NCI-H2029 treated with DMSO at 0.1 percent for 48 hours (cell line): ENCODE results near the gene LRCH4.

Experiments used
- DNase-seq: peaks from one replicate; lab custom pipeline; 2025; lab: John Stamatoyannopoulos, UW

LRCH4 gene

GRCh38 chr7:100585511-100586265 lies at the start of gene LRCH4:
Gene LRCH4, minus strand, starts transcription at chr7:100586129. Its CDS starts 29 bp downstream, at chr7:100586100.
- peak; percentile 46 for DNase-seq

GRCh38 chr7:100632951-100633717 lies 47.2 kb upstream of the LRCH4 start:
- DNase-seq: no peak

GRCh38 chr7:100630066-100630465 lies 44.1 kb upstream of the LRCH4 start:
- DNase-seq: no peak

GRCh38 chr7:100629117-100629716 lies 43.3 kb upstream of the LRCH4 start:
- no peak for DNase-seq

GRCh38 chr7:100627238-100627549 lies 41.3 kb upstream of the LRCH4 start:
- DNase-seq: no peak

GRCh38 chr7:100626530-100627237 lies 40.8 kb upstream of the LRCH4 start:
- DNase-seq: peak; percentile 46

GRCh38 chr7:100626055-100626454 lies 40.1 kb upstream of the LRCH4 start:
- no peak for DNase-seq

- DNase-seq: no peak
These were observed 38.3 kb upstream of the LRCH4 start for GRCh38 chr7:100623951-100624824.

- DNase-seq: no peak
These were observed 35.6 kb upstream of the LRCH4 start for GRCh38 chr7:100621554-100621953.

GRCh38 chr7:100620804-100621203 lies 34.9 kb upstream of the LRCH4 start:
- no peak for DNase-seq

GRCh38 chr7:100620239-100620638 lies 34.3 kb upstream of the LRCH4 start:
- DNase-seq: no peak

GRCh38 chr7:100614308-100614861 lies 28.5 kb upstream of the LRCH4 start:
- DNase-seq: no peak

GRCh38 chr7:100613412-100614175 lies 27.7 kb upstream of the LRCH4 start:
- DNase-seq: no peak

- DNase-seq: no peak
These were observed 26.9 kb upstream of the LRCH4 start for GRCh38 chr7:100612730-100613390.

- DNase-seq: peak; percentile 98
These were observed 26.2 kb upstream of the LRCH4 start, which contains the start of gene MOSPD3 for GRCh38 chr7:100611983-100612729. Gene MOSPD3, plus strand, starts transcription at chr7:100612540. Its CDS starts 252 bp downstream, at chr7:100612792.

- no peak for DNase-seq
These were observed 24.0 kb upstream of the LRCH4 start for GRCh38 chr7:100609958-100610357.

- no peak for DNase-seq
These were observed 21.2 kb upstream of the LRCH4 start for GRCh38 chr7:100607111-100607510.

GRCh38 chr7:100606313-100606712 lies 20.4 kb upstream of the LRCH4 start:
- no peak for DNase-seq
